ENCODE results near the gene ADAMTSL2.

DNA sequence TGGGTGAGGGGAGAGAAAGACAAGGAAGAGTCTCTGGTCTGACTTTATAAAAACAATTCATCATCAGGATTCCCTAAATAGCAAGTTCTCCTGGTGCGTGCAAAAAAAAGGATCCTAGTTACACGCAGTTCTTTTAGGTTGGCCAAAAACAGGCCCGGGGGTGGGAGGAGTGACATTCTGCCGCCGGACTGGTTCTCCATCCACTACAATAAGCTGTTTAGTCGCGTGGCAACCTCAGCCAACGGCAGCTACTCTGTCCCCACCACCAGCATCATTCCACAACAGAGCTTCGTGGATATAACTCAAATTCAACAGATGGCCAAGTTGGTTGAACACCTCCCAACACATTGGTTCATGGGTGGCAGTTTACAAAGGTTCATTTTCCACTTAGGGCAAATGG lies 77.5 kb downstream of the ADAMTSL2 start:
- TF ChIP-seq, protein P1, sequence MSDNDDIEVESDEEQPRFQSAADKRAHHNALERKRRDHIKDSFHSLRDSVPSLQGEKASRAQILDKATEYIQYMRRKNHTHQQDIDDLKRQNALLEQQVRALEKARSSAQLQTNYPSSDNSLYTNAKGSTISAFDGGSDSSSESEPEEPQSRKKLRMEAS (IDR thresholded peaks at IDR 0.05; ENCODE audit: low read depth): no peak
- TF ChIP-seq, protein P2, sequence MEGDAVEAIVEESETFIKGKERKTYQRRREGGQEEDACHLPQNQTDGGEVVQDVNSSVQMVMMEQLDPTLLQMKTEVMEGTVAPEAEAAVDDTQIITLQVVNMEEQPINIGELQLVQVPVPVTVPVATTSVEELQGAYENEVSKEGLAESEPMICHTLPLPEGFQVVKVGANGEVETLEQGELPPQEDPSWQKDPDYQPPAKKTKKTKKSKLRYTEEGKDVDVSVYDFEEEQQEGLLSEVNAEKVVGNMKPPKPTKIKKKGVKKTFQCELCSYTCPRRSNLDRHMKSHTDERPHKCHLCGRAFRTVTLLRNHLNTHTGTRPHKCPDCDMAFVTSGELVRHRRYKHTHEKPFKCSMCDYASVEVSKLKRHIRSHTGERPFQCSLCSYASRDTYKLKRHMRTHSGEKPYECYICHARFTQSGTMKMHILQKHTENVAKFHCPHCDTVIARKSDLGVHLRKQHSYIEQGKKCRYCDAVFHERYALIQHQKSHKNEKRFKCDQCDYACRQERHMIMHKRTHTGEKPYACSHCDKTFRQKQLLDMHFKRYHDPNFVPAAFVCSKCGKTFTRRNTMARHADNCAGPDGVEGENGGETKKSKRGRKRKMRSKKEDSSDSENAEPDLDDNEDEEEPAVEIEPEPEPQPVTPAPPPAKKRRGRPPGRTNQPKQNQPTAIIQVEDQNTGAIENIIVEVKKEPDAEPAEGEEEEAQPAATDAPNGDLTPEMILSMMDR (IDR thresholded peaks at IDR 0.05): no peak
- TF ChIP-seq JUND (IDR thresholded peaks at IDR 0.05) (no peak), FOXM1 (IDR thresholded peaks at IDR 0.05; ENCODE audit: low read depth) (no peak), RFX5 (IDR thresholded peaks at IDR 0.05; ENCODE audit: low read length) (no peak), EP300 (IDR thresholded peaks at IDR 0.05; ENCODE audit: borderline replicate concordance in 1 of 2, low read depth in 1 of 2, low read length in 1 of 2) (no peak), RCOR1 (IDR thresholded peaks at IDR 0.05; ENCODE audit: low read length) (no peak), SIN3A (IDR thresholded peaks at IDR 0.05; ENCODE audit: borderline replicate concordance, low read depth, low read length) (no peak), SMC3 (IDR thresholded peaks at IDR 0.05; ENCODE audit: low read depth, low read length) (no peak)
- TF ChIP-seq, protein P3, sequence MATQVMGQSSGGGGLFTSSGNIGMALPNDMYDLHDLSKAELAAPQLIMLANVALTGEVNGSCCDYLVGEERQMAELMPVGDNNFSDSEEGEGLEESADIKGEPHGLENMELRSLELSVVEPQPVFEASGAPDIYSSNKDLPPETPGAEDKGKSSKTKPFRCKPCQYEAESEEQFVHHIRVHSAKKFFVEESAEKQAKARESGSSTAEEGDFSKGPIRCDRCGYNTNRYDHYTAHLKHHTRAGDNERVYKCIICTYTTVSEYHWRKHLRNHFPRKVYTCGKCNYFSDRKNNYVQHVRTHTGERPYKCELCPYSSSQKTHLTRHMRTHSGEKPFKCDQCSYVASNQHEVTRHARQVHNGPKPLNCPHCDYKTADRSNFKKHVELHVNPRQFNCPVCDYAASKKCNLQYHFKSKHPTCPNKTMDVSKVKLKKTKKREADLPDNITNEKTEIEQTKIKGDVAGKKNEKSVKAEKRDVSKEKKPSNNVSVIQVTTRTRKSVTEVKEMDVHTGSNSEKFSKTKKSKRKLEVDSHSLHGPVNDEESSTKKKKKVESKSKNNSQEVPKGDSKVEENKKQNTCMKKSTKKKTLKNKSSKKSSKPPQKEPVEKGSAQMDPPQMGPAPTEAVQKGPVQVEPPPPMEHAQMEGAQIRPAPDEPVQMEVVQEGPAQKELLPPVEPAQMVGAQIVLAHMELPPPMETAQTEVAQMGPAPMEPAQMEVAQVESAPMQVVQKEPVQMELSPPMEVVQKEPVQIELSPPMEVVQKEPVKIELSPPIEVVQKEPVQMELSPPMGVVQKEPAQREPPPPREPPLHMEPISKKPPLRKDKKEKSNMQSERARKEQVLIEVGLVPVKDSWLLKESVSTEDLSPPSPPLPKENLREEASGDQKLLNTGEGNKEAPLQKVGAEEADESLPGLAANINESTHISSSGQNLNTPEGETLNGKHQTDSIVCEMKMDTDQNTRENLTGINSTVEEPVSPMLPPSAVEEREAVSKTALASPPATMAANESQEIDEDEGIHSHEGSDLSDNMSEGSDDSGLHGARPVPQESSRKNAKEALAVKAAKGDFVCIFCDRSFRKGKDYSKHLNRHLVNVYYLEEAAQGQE (IDR thresholded peaks at IDR 0.05; ENCODE audit: low read depth, low read length): no peak
- TF ChIP-seq, protein P4, sequence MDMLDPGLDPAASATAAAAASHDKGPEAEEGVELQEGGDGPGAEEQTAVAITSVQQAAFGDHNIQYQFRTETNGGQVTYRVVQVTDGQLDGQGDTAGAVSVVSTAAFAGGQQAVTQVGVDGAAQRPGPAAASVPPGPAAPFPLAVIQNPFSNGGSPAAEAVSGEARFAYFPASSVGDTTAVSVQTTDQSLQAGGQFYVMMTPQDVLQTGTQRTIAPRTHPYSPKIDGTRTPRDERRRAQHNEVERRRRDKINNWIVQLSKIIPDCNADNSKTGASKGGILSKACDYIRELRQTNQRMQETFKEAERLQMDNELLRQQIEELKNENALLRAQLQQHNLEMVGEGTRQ (IDR thresholded peaks at IDR 0.05; ENCODE audit: borderline replicate concordance, low read depth, low read length): no peak

Data from SK-N-SH (cell line).